HEK293 (cell line): Measurements from ENCODE around the gene PEX5L.

Experiments
- GLI4 ChIP-seq: fragments of 450-650 bp; formaldehyde crosslinking; IDR thresholded peaks from 2 replicates; pipeline ENCODE4 v1.5.1; 2016; ENCODE audit warnings: missing biosample characterization, missing genetic modification characterization
- TCF7L2 ChIP-seq: IDR thresholded peaks from 2 replicates; pipeline ENCODE4 v1.6.1; 2011; ENCODE audit warnings: low read depth, mild to moderate bottlenecking, inconsistent platforms, low read length, moderate library complexity, borderline replicate concordance
- TF ChIP-seq, protein P1 (sequence below): IDR thresholded peaks from 2 replicates; pipeline ENCODE4 v1.6.1; 2011; ENCODE audit warnings: mild to moderate bottlenecking, low read depth, low read length, borderline replicate concordance

DNA sequence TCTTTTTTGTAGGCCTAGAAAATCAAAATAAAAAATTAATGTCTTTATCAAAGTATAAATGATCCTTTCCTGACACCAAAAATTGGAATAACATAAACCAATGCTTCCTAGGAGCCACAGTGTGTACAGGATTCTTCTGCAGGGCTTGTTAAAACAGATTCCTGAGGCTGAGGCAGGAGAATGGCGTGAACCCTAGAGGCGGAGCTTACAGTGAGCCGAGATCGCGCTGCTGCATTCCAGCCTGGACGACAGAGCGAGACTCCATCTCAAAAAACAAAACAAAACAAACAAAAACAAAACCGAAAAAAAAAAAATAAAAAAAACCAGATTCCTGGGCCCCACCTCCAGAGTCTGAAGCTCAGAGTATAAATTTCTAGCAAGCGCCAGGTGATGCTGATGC is 78.0 kb downstream of the PEX5L start:
- TF ChIP-seq, protein P1, sequence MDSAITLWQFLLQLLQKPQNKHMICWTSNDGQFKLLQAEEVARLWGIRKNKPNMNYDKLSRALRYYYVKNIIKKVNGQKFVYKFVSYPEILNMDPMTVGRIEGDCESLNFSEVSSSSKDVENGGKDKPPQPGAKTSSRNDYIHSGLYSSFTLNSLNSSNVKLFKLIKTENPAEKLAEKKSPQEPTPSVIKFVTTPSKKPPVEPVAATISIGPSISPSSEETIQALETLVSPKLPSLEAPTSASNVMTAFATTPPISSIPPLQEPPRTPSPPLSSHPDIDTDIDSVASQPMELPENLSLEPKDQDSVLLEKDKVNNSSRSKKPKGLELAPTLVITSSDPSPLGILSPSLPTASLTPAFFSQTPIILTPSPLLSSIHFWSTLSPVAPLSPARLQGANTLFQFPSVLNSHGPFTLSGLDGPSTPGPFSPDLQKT = no peak
- TF ChIP-seq GLI4 (tag by site-specific recombination) (no peak), TCF7L2 (no peak)
